Stimulated activated CD4-positive, alpha-beta T cell treated with anti-CD3 and anti-CD28 coated beads, TNF-alpha, amount 100 ng/mL, for 48 hours (primary cell): ENCODE results near the gene EFS.
"Not testable (repeated sequence)": the region's sequence is repeated elsewhere in the genome, so short reads cannot be mapped to it uniquely, and the experiment has no call there.

Source experiments
- DNase-seq, 3 donors: peaks; one replicate each; pipeline ENCODE4 v3.0.0-alpha.2; 2020; ENCODE audit warnings: low read depth in 3 of 3

EFS gene

DNA sequence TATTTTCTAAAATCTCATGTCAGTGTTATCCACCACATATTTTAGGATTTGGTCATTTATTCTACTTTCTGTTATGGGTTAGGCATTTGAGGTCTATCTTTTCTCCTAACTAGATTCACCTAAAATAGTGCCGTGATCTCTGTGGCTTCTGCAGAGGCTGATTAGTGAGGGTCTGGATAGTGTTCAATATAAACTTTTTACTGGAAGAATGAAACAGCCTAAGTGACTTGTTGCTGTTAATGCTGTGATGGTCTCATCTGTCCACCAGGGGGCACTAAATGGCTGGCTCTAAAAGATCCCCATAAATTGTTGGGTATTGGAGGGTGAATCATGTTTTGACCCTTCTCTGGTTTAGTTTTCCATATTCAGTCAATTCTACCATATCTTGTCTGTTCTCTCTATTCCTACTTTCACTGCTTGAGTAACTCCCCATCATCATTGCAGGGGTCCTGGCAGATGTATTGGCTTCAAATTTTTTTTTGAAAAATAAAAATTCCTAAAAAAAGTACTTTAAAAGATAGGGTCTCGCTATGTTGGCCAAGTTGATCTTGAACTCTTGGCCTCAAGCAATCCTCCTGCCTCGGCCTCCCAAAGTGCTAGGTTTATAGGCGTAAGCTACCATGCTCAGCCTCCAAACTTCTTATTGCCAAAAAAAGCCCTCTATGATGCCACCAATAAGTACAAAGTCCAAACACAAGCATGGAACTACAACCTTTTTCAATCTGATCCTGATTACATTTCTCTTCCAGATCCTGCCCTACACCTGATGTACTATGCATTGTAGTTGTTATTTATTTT is 36.8 kb downstream of the EFS start:
- DNase-seq, result peak; percentile 53 to 60 (median 53)

DNA sequence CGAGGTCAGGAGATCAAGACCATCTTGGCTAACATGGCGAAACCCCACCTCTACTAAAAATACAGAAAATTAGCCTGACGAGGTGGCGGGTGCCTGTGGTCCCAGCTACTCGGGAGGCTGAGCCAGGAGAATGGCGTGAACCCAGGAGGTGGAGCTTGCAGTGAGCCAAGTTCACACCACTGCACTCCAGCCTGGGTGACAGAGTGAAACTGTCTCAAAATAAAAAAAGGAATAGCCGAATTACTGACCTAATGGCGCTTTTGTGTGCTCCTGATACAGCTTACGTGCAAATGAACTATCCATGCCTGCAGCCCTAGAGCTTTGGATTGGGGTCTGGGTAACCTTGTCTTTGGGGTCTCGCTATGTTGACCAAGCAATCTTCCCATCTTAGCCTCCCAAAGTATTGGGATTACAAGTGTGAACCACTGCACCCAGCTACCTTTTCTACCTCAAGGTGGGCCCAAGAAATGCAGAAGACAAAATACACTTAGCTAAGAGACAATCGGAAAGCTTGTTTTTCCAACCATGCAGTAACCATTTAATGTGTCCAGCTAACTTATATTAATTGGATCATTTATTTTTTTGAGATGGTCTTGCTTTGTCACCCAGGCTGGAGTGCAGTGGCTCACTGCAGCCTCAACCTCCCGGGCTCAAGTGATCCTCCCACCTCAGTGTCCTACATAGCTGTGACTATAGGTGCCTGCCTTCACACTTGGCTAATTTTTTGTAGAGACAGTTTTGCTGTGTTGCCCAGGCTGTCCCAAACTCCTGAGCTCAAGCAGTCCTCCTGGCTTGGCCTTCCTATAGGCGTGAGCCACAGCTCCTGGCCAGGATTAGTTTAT is 38.3 kb downstream of the EFS start:
- DNase-seq, result no peak

DNA sequence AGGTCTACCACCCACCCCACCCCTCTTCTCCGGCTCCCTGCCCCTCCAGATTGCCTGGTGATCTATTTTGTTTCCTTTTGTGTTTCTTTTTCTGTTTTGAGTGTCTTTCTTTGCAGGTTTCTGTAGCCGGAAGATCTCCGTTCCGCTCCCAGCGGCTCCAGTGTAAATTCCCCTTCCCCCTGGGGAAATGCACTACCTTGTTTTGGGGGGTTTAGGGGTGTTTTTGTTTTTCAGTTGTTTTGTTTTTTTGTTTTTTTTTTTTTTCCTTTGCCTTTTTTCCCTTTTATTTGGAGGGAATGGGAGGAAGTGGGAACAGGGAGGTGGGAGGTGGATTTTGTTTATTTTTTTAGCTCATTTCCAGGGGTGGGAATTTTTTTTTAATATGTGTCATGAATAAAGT is 39.2 kb downstream of the EFS start:
- DNase-seq, result not testable (repeated sequence)

DNA sequence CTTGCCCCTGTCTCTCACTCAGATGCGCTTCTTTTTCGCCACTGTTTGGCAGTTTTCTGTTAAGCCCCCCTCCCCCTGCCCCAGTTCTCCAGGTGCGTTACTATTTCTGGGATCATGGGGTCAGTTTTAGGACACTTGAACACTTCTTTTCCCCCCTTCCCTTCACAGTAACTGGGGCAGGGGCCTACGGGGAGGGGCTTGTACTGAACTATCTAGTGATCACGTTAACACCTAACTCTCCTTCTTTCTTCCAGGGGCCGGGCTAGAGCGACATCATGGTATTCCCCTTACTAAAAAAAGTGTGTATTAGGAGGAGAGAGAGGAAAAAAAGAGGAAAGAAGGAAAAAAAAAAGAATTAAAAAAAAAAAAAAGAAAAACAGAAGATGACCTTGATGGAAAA is 40.0 kb downstream of the EFS start:
- no peak for DNase-seq

DNA sequence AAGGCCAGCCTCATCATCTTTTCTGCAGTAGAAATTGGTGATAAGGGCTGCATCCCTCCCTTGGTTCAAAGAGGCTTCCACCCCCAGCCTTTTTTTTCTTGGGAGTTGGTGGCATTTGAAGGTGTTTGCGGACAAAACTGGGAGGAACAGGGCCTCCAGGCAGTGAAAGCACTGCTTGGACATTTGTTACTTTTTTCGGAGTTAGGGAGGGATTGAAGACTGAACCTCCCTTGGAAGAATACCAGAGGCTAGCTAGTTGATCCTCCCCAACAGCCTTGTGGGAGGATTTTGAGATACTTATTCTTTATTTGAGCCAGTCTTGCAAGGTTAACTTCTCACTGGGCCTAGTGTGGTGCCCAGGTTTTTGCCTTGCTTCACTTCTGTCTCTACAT is 40.5 kb downstream of the EFS start:
- no peak for DNase-seq

DNA sequence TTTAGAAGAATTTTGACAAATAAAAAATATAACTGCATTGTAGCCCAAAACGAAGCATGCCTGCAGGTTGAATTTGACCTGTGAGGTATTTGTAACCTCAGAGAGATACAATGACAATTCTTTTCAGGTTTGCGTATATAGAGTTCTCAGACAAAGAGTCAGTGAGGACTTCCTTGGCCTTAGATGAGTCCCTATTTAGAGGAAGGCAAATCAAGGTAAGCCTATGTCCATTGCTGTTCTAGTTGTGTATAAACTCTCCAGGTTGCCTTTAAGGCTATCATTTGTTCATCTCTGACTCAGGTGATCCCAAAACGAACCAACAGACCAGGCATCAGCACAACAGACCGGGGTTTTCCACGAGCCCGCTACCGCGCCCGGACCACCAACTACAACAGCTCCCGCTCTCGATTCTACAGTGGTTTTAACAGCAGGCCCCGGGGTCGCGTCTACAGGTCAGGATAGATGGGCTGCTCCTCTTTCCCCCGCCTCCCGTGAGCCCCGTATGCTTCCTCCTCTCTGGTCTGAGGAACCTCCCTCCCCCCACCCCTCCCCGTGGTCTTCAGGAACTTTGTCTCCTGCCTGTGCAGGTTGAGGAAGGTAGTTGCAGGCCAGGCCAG is 41.0 kb downstream of the EFS start:
- no peak for DNase-seq

DNA sequence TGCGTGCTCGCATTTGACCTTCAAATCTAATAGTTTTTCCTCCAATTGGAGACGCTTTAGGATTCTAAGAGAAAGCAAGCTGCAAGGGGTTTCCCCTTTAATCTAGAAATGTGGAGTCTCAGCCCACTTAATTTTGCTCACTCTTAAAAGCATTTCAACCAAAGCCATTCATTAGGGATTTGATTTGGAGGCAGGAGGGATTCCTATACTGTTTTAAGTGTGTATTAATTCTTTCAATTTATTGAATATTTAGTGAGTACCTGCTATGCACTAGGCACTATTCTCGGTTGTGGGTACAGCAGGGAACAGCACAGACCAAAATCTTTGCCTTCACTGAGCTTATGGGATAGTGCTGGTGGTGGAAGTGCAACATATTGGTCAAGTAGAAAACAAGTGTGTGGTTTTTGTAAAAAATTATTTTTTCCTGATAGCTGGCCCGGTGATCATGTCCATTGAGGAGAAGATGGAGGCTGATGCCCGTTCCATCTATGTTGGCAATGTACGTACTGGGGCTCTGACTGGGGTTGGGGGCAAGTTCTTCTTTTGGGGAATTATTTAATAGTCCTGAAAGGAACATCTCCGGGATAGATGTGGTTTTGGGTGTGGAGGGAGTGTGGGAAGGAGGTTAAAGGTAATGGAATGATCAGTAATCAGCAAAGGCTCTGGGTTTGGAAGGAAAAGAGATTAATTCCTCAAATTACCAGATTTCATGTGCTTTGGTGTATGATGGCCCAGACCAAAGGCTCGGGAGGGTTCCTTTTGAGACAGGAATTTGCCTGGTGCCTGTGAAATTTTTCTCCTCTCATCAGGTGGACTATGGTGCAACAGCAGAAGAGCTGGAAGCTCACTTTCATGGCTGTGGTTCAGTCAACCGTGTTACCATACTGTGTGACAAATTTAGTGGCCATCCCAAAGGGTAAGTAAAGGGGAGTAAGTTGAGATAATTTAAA is 42.1 kb downstream of the EFS start:
- DNase-seq, result no peak

DNA sequence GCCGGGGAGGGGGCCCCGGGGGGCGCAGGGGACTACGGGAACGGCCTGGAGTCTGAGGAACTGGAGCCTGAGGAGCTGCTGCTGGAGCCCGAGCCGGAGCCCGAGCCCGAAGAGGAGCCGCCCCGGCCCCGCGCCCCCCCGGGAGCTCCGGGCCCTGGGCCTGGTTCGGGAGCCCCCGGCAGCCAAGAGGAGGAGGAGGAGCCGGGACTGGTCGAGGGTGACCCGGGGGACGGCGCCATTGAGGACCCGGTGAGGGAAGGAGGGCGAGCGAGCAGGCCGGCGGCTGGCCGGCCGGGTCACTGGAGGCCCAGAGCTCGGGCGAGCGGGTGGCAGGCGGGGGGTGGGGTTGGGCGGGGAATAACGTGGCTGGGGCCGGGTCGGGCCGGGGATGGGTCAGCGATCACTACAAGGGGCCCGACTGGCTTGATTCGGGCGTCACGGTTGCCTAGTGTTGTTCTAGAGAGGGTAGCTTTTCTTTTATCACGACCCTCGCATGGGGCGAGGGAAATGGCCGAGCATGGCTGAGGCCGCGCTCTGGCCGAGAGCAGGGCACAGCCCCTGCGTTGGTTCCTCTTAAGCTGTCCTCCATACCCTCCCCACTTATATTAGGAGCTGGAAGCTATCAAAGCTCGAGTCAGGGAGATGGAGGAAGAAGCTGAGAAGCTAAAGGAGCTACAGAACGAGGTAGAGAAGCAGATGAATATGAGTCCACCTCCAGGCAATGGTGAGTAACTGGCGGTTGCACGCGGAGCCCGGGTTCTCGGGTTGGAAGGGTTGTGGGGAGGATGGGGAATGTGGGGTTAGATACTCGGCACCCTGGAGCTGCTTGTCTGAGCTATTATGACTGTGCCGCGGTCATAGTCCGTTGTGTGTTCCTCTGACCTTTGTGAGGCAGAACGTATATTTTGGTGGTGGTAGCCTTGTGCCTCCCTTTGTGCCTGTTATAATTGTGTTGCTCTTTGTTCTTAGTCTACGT is 43.1 kb downstream of the EFS start:
- DNase-seq, result peak; percentile 51 to 64 (median 51)

DNA sequence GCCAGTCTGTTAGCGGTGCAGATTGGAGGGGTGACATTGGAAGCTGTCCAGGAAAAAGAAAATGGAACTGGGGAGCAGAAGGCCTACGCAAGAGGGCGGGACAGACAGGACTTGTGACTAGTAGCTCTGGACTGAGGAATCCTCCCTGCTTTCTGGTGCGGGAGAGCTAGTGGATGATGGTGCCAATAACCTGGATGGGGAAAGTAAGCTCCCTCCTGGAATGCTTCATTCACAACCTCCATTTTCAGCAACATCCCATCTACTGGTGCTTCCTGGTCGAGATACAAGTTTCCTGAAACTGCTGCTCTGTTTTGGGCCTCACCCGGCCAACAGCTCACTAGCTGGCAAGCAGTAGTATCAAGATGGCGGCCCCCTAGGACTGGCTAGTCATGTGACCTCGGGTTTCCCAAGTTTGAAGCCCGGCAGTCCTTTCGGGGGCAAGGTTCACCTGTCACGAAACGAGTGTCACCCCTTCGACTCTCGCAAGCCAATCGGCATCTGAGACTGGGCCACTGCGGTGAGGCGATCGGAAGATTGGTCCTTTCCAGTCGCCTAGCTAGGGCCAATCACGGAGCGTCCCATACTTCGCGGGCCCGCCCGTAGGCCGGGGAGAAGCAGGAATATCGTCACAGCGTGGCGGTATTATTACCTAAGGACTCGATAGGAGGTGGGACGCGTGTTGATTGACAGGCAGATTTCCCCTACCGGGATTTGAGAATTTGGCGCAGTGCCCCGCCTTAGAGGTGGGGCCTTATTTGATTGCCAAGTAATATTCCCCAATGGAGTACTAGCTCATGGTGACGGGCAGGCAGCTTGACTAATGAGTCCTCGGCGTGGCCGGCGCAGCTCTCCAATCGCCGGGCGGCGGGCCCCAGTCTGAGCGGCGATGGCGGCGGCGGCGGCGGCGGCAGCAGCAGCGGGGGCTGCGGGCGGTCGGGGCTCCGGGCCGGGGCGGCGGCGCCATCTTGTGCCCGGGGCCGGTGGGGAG is 44.1 kb downstream of the EFS start, which contains the start of gene PABPN1:
TSS of gene PABPN1 (plus strand) at position 874 of the 988 bp plus-strand sequence. CDS start at position 887, 13 bp downstream.
- peak; percentile 91 to 98 (median 92) for DNase-seq

DNA sequence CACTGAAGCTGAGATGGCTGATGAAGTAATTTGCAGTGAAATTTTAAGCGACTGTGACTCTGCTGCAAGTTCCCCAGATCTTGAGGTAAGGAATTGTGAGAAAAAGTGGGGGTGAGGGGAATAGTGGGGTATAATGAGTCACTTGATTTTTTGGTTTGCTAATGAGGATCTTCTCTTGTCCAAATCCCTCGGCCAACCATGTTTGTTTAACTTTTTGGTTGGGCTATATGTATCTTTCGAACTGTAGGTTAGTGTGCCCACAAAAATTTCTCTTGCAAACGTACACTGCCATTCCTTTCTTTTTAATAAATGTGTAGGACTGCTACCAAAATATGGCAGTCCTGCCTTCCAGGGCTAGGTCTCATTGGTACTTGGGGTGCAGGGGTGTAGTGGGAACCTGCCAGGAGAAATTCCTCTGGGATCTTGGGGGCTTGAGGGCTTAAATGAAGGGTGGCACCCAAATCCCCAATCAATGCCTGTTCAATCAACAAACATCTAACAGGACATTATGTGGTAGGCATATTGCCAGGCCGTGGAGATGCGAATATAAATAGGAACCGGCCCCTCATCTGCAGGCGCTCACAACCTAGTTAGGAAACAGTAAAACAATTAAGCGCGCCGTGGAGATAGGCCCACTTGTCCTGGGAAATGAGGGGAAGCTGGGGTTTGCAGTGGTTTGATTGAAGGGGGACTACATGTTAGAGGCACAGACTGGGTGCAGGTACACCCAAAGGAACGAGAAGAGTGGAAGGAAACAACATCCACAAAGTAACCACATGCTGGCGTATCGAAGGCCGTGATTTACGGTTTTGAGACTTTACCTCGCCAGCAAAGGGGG is 45.0 kb downstream of the EFS start:
- DNase-seq, result no peak

DNA sequence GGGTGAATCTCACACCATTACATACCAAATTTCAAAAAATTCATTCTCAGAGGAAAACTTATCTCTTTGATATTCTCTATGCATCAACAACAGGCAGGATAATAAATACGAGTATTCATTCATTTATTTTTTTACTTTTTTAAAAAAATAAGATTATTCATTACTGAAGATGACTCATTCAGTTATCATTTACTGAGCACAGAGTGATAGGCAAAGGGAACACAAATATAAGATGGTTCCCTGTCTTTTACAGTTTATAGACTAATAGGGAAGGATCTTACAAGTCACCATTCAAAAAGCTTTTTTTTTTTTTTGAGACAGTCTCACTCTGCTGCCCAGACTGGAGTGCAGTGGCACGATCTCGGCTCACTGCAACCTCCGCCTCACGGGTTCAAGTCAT is 48.7 kb downstream of the EFS start:
- no peak for DNase-seq

DNA sequence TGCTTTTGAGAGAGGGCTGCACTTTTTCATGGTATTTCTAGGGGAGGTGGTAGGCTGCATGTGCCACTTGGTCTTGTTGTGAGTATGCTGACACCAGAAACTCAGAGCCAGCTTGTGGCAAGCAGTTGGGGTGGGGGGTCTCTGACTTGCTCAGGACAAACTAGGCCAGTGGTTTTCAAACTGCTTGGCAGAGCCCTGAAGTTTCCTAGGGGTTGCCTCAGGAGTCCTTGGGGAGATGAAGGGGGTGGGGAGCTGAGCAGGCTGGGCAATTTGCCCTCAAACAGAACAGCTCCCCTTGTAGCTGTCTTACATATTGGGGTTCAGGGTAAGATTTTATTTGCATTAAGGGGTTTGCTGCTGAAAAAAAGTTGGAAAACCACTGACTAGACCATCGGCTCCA is 54.4 kb downstream of the EFS start:
- no peak for DNase-seq

DNA sequence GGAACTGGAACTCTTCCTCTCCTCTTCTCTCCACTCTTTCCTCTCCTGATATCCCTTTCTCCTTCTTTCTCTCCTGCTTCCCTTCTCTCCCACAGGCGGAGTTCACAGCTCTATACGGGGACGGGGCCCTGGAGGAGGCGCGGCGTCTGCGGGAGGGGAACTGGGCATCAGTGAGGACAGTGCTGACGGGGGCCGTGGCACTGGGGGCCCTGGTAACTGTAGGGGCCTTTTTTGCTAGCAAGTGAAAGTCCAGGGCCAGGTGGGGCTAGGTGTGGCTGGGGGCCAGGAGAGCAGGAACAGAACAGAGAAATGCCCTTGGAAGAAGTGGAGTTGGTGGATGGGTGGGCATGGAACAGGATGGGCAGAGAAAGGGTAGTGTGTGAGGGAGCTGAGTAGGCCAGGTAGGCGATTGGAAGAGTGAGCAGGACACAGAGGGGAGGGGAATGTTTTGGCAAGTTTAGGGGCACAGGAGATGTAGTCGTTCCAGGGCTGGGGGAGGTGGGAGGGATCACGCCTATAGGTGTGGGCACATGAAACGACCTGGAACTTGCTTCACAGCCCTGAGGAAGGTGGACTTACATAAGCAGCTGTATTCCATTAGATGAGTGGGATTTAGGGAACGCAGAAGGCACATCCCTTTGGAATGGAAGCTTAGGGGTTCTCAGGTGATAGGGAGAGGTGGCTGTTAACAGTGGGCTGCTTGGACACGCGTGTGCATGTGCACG is 56.1 kb downstream of the EFS start:
- DNase-seq, result no peak

DNA sequence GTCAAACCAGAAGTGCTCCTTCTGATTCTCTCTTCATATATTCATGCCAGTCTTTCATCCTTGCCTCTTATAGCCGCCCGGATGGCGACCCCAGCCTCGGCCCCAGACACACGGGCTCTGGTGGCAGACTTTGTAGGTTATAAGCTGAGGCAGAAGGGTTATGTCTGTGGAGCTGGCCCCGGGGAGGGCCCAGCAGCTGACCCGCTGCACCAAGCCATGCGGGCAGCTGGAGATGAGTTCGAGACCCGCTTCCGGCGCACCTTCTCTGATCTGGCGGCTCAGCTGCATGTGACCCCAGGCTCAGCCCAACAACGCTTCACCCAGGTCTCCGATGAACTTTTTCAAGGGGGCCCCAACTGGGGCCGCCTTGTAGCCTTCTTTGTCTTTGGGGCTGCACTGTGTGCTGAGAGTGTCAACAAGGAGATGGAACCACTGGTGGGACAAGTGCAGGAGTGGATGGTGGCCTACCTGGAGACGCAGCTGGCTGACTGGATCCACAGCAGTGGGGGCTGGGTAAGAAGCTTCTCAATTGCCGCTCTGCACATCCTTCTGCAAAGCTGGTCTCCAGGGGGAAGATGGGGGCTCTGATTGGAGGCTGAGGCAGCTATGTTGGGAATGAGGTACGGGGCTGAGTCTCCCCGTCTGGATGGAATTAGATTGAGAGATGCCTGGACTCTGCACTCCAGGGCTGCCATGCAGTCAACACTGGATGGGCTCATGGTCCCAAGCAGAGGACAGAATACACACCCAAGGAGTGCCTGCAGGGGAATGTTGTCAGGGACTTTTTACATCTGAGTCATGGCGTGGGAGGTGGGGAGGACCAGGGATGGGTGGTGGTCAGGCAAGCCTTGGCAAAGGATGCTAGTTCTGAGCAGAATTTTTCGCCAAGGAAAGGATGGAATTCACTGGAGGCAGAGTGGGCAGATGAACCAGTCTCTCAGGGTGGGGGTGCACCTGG is 57.0 kb downstream of the EFS start:
- DNase-seq, result no peak

DNA sequence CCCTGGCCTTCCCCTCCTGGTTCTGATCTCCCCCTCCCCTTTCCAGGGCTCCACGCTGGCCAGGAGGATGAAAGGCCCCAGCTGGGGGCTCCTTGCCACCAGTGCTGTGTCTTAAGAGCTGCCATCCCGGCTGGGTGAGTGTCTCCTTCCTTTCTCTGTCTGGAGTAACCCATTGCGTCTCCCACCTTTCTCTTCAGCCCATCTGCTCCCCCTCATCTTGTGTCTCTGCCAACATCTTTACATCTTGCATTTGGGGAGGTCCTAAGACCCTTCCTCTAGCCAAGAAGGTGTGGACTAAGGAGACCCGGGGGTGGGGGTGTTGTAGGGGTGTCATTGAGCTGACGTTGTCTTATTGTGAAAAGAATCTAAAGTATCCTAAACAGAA is 57.8 kb downstream of the EFS start:
- DNase-seq, result no peak
